Medulla oblongata (tissue), 1 donor: Measurements from ENCODE around the gene PTPRT.

Experiments
- DNase-seq: peaks from one replicate; pipeline ENCODE4 v3.0.0-alpha.2; 2015; ENCODE audit errors: extremely low spot score

The PTPRT gene

GRCh38 chr20:42193119-42193518 is 996.6 kb downstream of the PTPRT start:
- no peak for DNase-seq

- no peak for DNase-seq
These were observed 997.4 kb downstream of the PTPRT start for GRCh38 chr20:42192321-42192720.

- DNase-seq, result no peak
These were observed 998.4 kb downstream of the PTPRT start for GRCh38 chr20:42191140-42191860.

- no peak for DNase-seq
These were observed 999.6 kb downstream of the PTPRT start for GRCh38 chr20:42190084-42190483.

GRCh38 chr20:42186337-42186736 is 1003.4 kb downstream of the PTPRT start:
- DNase-seq, result no peak

- DNase-seq, result no peak
These were observed 1006.6 kb downstream of the PTPRT start for GRCh38 chr20:42183147-42183546.

GRCh38 chr20:42181064-42181463 is 1008.6 kb downstream of the PTPRT start:
- DNase-seq, result no peak

- DNase-seq, result no peak
These were observed 1009.9 kb downstream of the PTPRT start for GRCh38 chr20:42179768-42180167.

GRCh38 chr20:42173440-42173839 is 1016.3 kb downstream of the PTPRT start:
- no peak for DNase-seq

GRCh38 chr20:42164121-42164890 is 1025.4 kb downstream of the PTPRT start:
- DNase-seq, result no peak

- no peak for DNase-seq
These were observed 1028.4 kb downstream of the PTPRT start for GRCh38 chr20:42161228-42161829.

- DNase-seq, result no peak
These were observed 1029.9 kb downstream of the PTPRT start for GRCh38 chr20:42159808-42160207.

- no peak for DNase-seq
These were observed 1031.4 kb downstream of the PTPRT start for GRCh38 chr20:42158272-42158671.

GRCh38 chr20:42155586-42155985 is 1034.1 kb downstream of the PTPRT start:
- DNase-seq, result no peak

- peak; percentile 29 for DNase-seq
These were observed 1037.1 kb downstream of the PTPRT start for GRCh38 chr20:42152575-42152974.

- DNase-seq, result no peak
These were observed 1039.5 kb downstream of the PTPRT start for GRCh38 chr20:42150230-42150629.

- peak; percentile 40 for DNase-seq
These were observed 1051.0 kb downstream of the PTPRT start for GRCh38 chr20:42138729-42139128.

GRCh38 chr20:42134265-42135098 is 1055.2 kb downstream of the PTPRT start:
- DNase-seq, result no peak

GRCh38 chr20:42130810-42131596 is 1058.7 kb downstream of the PTPRT start:
- DNase-seq, result no peak

GRCh38 chr20:42125426-42125825 is 1064.3 kb downstream of the PTPRT start:
- no peak for DNase-seq

- DNase-seq, result no peak
These were observed 1065.7 kb downstream of the PTPRT start for GRCh38 chr20:42123981-42124473.
